ENCODE results near the gene CRBN. TPM values are rescaled to one million over a fixed set of nuclear protein-coding genes. Genes with fewer than 3 reads are reported as not detected.

Gene CRBN
- 100 to 1,000 TPM in 1 of 4 donors, 10 to 100 TPM in 3; 40.2 to 207 (median 74.5) TPM for total RNA-seq

GRCh38 chr3:3179407-3180094 lies at the start of gene CRBN:
Gene CRBN (minus strand): TSS chr3:3179691. CDS start chr3:3179687, 4 bp downstream.
- peak; percentile 78 to 85 for DNase-seq
- H3K36me3 ChIP-seq, result no peaks in the 10 kb centered on the region
- peak within 1 kb of the TSS; percentile 57 to 79 for H3K27ac ChIP-seq
- peak within 1 kb of the TSS; percentile 55 to 92 for H3K4me3 ChIP-seq
- intact Hi-C loops (cut with DNase I; ENCODE audit: low total_unique reads), result no loop called here
- H3K27me3 ChIP-seq, result no peaks in the 10 kb centered on the region
- H3K4me1 ChIP-seq, result peaks cover 5 to 7% of the 10 kb centered on the region in 2 donors
- TF ChIP-seq CTCF (IDR thresholded peaks at IDR 0.05) (peak; percentile 95 to 99 (median 98)), POLR2A (IDR thresholded peaks at IDR 0.05) (peak; percentile 40 to 59)
- no peaks in the 10 kb centered on the region for H3K9me3 ChIP-seq

- no peaks in the 10 kb centered on the region for H3K27me3 ChIP-seq
- H3K9me3 ChIP-seq, result no peaks in the 10 kb centered on the region
- H3K4me1 ChIP-seq, result no peaks in the 10 kb centered on the region
- no peak overlapping the region for H3K27ac ChIP-seq
- H3K4me3 ChIP-seq, result no peak overlapping the region
- intact Hi-C loops (cut with DNase I; ENCODE audit: low total_unique reads), result no loop called here
- no peaks in the 10 kb centered on the region for H3K36me3 ChIP-seq
- TF ChIP-seq POLR2A (IDR thresholded peaks at IDR 0.05), result no peak
- TF ChIP-seq CTCF (IDR thresholded peaks at IDR 0.05), result no peak
- no peak for DNase-seq
These were observed 48.1 kb upstream of the CRBN start for GRCh38 chr3:3227640-3228039.

GRCh38 chr3:3221528-3221927 lies 42.0 kb upstream of the CRBN start:
- H3K9me3 ChIP-seq, result no peaks in the 10 kb centered on the region
- intact Hi-C loops (cut with DNase I; ENCODE audit: low total_unique reads), result no loop called here
- DNase-seq, result no peak
- H3K4me3 ChIP-seq, result no peak overlapping the region
- H3K27ac ChIP-seq, result no peak overlapping the region
- no peaks in the 10 kb centered on the region for H3K27me3 ChIP-seq
- TF ChIP-seq CTCF (IDR thresholded peaks at IDR 0.05) (no peak), POLR2A (IDR thresholded peaks at IDR 0.05) (no peak)
- H3K36me3 ChIP-seq, result no peaks in the 10 kb centered on the region
- no peaks in the 10 kb centered on the region for H3K4me1 ChIP-seq

- intact Hi-C loops (cut with DNase I; ENCODE audit: low total_unique reads), result no loop called here
- Histone ChIP-seq H3K36me3 (no peaks in the 10 kb centered on the region), H3K9me3 (no peaks in the 10 kb centered on the region), H3K27me3 (no peaks in the 10 kb centered on the region), H3K27ac (no peak overlapping the region), H3K4me3 (no peak overlapping the region), H3K4me1 (no peaks in the 10 kb centered on the region)
- TF ChIP-seq CTCF (IDR thresholded peaks at IDR 0.05) (no peak), POLR2A (IDR thresholded peaks at IDR 0.05) (no peak)
- DNase-seq, result no peak
These were observed 36.9 kb upstream of the CRBN start for GRCh38 chr3:3216401-3216800.

GRCh38 chr3:3212781-3213440 lies 33.4 kb upstream of the CRBN start:
- TF ChIP-seq CTCF (IDR thresholded peaks at IDR 0.05) (no peak), POLR2A (IDR thresholded peaks at IDR 0.05) (no peak)
- H3K27me3 ChIP-seq, result no peaks in the 10 kb centered on the region
- no peaks in the 10 kb centered on the region for H3K36me3 ChIP-seq
- no peak overlapping the region for H3K4me3 ChIP-seq
- no peak for DNase-seq
- no peak overlapping the region for H3K27ac ChIP-seq
- H3K9me3 ChIP-seq, result no peaks in the 10 kb centered on the region
- intact Hi-C loops (cut with DNase I; ENCODE audit: low total_unique reads), result no loop called here
- H3K4me1 ChIP-seq, result no peaks in the 10 kb centered on the region

Measured in uterus (tissue), 4 donors.